Measurements from ENCODE around the gene EYA2.

The EYA2 gene

GRCh38 chr20:47222468-47223119 lies 328.0 kb downstream of the EYA2 start:
- Mint-ChIP-seq H3K27me3 (ENCODE audit: low read depth) (no peaks in the 10 kb centered on the region), H3K27ac (no peak overlapping the region), H3K36me3 (ENCODE audit: low read depth) (peaks cover 78% of the 10 kb centered on the region), H3K9me3 (no peaks in the 10 kb centered on the region), H3K4me3 (no peak overlapping the region), H3K4me1 (no peaks in the 10 kb centered on the region)
- TF ChIP-seq, protein P1, sequence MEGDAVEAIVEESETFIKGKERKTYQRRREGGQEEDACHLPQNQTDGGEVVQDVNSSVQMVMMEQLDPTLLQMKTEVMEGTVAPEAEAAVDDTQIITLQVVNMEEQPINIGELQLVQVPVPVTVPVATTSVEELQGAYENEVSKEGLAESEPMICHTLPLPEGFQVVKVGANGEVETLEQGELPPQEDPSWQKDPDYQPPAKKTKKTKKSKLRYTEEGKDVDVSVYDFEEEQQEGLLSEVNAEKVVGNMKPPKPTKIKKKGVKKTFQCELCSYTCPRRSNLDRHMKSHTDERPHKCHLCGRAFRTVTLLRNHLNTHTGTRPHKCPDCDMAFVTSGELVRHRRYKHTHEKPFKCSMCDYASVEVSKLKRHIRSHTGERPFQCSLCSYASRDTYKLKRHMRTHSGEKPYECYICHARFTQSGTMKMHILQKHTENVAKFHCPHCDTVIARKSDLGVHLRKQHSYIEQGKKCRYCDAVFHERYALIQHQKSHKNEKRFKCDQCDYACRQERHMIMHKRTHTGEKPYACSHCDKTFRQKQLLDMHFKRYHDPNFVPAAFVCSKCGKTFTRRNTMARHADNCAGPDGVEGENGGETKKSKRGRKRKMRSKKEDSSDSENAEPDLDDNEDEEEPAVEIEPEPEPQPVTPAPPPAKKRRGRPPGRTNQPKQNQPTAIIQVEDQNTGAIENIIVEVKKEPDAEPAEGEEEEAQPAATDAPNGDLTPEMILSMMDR (IDR thresholded peaks at IDR 0.05; ENCODE audit: unreplicated experiment in 3 of 3) = no peak

DNA sequence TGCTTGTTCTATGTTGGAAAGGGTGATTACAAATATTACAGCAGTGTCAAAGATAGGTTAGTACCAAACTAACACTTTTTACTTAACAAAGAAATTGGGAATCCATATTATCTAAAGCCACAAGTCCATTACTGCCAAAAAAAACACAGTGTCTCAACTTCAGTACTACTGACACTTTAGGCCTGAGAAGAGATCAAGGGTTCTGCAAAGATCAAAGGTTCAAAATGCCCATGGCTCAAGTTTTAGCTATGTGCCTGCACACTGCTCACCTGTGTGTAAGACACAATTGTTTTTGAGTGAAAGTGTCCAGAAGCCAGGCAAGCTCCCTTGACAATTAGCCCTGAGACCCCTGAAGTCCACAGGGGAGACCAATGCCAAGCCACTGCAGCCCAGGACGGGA lies 329.3 kb downstream of the EYA2 start:
- no peak overlapping the region for H3K4me3 Mint-ChIP-seq
- H3K27ac Mint-ChIP-seq = no peak overlapping the region

GRCh38 chr20:47224300-47224791 lies 329.7 kb downstream of the EYA2 start:
- H3K36me3 Mint-ChIP-seq (ENCODE audit: low read depth) = peaks cover 76% of the 10 kb centered on the region
- H3K9me3 Mint-ChIP-seq = no peaks in the 10 kb centered on the region
- TF ChIP-seq, protein P1 (IDR thresholded peaks at IDR 0.05; ENCODE audit: unreplicated experiment in 3 of 3) = no peak
- no peaks in the 10 kb centered on the region for H3K4me1 Mint-ChIP-seq
- no peak overlapping the region for H3K4me3 Mint-ChIP-seq
- H3K27me3 Mint-ChIP-seq (ENCODE audit: low read depth) = no peaks in the 10 kb centered on the region
- no peak overlapping the region for H3K27ac Mint-ChIP-seq

More for the DNA sequence above, 329.3 kb downstream of the EYA2 start:
- H3K27me3 Mint-ChIP-seq (ENCODE audit: low read depth) = no peaks in the 10 kb centered on the region
- no peaks in the 10 kb centered on the region for H3K4me1 Mint-ChIP-seq
- H3K36me3 Mint-ChIP-seq (ENCODE audit: low read depth) = peaks cover 73% of the 10 kb centered on the region
- H3K9me3 Mint-ChIP-seq = no peaks in the 10 kb centered on the region
- TF ChIP-seq, protein P1 (IDR thresholded peaks at IDR 0.05; ENCODE audit: unreplicated experiment in 3 of 3) = no peak

GRCh38 chr20:47224857-47225256 lies 330.2 kb downstream of the EYA2 start:
- no peak overlapping the region for H3K27ac Mint-ChIP-seq
- H3K36me3 Mint-ChIP-seq (ENCODE audit: low read depth) = peaks cover 76% of the 10 kb centered on the region
- no peak overlapping the region for H3K4me3 Mint-ChIP-seq
- H3K27me3 Mint-ChIP-seq (ENCODE audit: low read depth) = no peaks in the 10 kb centered on the region
- TF ChIP-seq, protein P1 (IDR thresholded peaks at IDR 0.05; ENCODE audit: unreplicated experiment in 3 of 3) = no peak
- H3K9me3 Mint-ChIP-seq = no peaks in the 10 kb centered on the region
- no peaks in the 10 kb centered on the region for H3K4me1 Mint-ChIP-seq

GRCh38 chr20:47225458-47225857 lies 330.8 kb downstream of the EYA2 start:
- no peaks in the 10 kb centered on the region for H3K4me1 Mint-ChIP-seq
- no peaks in the 10 kb centered on the region for H3K9me3 Mint-ChIP-seq

More at GRCh38 chr20:47225458-47225857, 330.8 kb downstream of the EYA2 start:
- TF ChIP-seq, protein P1 (IDR thresholded peaks at IDR 0.05; ENCODE audit: unreplicated experiment in 3 of 3) = no peak
- Mint-ChIP-seq H3K27me3 (ENCODE audit: low read depth) (no peaks in the 10 kb centered on the region), H3K4me3 (no peak overlapping the region), H3K27ac (no peak overlapping the region), H3K36me3 (ENCODE audit: low read depth) (peaks cover 72% of the 10 kb centered on the region)

Measured in nephron (organoid).